ENCODE data around the gene NOXA1.

Gene NOXA1

GRCh38 chr9:137448602-137448962 is 25.4 kb downstream of the NOXA1 start:
- no peaks in the 10 kb centered on the region for H3K9me3 ChIP-seq (ENCODE audit: control insufficient read depth, insufficient read depth, low read depth, low read length)
- peaks cover 0 to 34% of the 10 kb centered on the region in 2 experiments; a peak in 2 of 3 replicates for H3K36me3 ChIP-seq (ENCODE audit: control insufficient read depth in 2 of 2, insufficient read depth in 1 of 2, low read length in 2 of 2)
- CTCF ChIA-PET, result interaction anchor here (0.7 to 1.1 kb wide), 2 partner anchors 26 to 80 kb away, joined by 3 to 4 read pairs; partner anchors contain the start of genes EXD3 and NOXA1
- no peak overlapping the region for H3K27ac ChIP-seq (ENCODE audit: extremely low read depth, low read depth, low read length)
- POLR2A ChIA-PET, result interaction anchor here (1.6 kb wide), 1 partner anchor 25 kb away, joined by 6 read pairs; the partner anchor contains the start of genes EXD3 and NOXA1
- H3K4me3 ChIP-seq (ENCODE audit: low read depth, low read length), result no peak overlapping the region
- no peak for TF ChIP-seq ZSCAN4 (tag by site-specific recombination; IDR thresholded peaks at IDR 0.05)
- TF ChIP-seq ZIC2 (tag by site-specific recombination; IDR thresholded peaks at IDR 0.05), result no peak
- no peak for TF ChIP-seq ZNF558 (tag by site-specific recombination; IDR thresholded peaks at IDR 0.05)
- no peak for TF ChIP-seq ZNF621 (tag by site-specific recombination; IDR thresholded peaks at IDR 0.05)
- TF ChIP-seq, protein P1, sequence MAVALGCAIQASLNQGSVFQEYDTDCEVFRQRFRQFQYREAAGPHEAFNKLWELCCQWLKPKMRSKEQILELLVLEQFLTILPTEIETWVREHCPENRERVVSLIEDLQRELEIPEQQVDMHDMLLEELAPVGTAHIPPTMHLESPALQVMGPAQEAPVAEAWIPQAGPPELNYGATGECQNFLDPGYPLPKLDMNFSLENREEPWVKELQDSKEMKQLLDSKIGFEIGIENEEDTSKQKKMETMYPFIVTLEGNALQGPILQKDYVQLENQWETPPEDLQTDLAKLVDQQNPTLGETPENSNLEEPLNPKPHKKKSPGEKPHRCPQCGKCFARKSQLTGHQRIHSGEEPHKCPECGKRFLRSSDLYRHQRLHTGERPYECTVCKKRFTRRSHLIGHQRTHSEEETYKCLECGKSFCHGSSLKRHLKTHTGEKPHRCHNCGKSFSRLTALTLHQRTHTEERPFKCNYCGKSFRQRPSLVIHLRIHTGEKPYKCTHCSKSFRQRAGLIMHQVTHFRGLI (tag by site-specific recombination; IDR thresholded peaks at IDR 0.05), result no peak
- TF ChIP-seq GLIS2 (tag by site-specific recombination; IDR thresholded peaks at IDR 0.05), result no peak
- no peak for TF ChIP-seq ZNF571 (tag by site-specific recombination; IDR thresholded peaks at IDR 0.05)
- TF ChIP-seq, protein P2, sequence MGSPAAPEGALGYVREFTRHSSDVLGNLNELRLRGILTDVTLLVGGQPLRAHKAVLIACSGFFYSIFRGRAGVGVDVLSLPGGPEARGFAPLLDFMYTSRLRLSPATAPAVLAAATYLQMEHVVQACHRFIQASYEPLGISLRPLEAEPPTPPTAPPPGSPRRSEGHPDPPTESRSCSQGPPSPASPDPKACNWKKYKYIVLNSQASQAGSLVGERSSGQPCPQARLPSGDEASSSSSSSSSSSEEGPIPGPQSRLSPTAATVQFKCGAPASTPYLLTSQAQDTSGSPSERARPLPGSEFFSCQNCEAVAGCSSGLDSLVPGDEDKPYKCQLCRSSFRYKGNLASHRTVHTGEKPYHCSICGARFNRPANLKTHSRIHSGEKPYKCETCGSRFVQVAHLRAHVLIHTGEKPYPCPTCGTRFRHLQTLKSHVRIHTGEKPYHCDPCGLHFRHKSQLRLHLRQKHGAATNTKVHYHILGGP (tag by site-specific recombination; IDR thresholded peaks at IDR 0.05), result no peak
- TF ChIP-seq ZNF626 (tag by site-specific recombination; IDR thresholded peaks at IDR 0.05), result no peak
- no peak for TF ChIP-seq ZNF704 (tag by site-specific recombination; IDR thresholded peaks at IDR 0.05)
- TF ChIP-seq ZNF423 (tag by site-specific recombination; IDR thresholded peaks at IDR 0.05), result no peak
- no peak for TF ChIP-seq ZNF529 (tag by site-specific recombination; IDR thresholded peaks at IDR 0.05; ENCODE audit: insufficient replicate concordance)
- no peak for TF ChIP-seq ZNF48 (tag by site-specific recombination; IDR thresholded peaks at IDR 0.05)
- TF ChIP-seq WT1 (tag by site-specific recombination; IDR thresholded peaks at IDR 0.05), result no peak
- no peak for TF ChIP-seq BCL11B (tag by site-specific recombination; IDR thresholded peaks at IDR 0.05; ENCODE audit: low read depth)
- no peak for TF ChIP-seq ZNF837 (tag by site-specific recombination; IDR thresholded peaks at IDR 0.05)
- TF ChIP-seq ZNF157 (tag by site-specific recombination; IDR thresholded peaks at IDR 0.05), result no peak
- TF ChIP-seq REPIN1 (tag by site-specific recombination; IDR thresholded peaks at IDR 0.05; ENCODE audit: low read depth), result no peak
- TF ChIP-seq ZSCAN30 (tag by site-specific recombination; IDR thresholded peaks at IDR 0.05), result no peak
- TF ChIP-seq, protein P3, sequence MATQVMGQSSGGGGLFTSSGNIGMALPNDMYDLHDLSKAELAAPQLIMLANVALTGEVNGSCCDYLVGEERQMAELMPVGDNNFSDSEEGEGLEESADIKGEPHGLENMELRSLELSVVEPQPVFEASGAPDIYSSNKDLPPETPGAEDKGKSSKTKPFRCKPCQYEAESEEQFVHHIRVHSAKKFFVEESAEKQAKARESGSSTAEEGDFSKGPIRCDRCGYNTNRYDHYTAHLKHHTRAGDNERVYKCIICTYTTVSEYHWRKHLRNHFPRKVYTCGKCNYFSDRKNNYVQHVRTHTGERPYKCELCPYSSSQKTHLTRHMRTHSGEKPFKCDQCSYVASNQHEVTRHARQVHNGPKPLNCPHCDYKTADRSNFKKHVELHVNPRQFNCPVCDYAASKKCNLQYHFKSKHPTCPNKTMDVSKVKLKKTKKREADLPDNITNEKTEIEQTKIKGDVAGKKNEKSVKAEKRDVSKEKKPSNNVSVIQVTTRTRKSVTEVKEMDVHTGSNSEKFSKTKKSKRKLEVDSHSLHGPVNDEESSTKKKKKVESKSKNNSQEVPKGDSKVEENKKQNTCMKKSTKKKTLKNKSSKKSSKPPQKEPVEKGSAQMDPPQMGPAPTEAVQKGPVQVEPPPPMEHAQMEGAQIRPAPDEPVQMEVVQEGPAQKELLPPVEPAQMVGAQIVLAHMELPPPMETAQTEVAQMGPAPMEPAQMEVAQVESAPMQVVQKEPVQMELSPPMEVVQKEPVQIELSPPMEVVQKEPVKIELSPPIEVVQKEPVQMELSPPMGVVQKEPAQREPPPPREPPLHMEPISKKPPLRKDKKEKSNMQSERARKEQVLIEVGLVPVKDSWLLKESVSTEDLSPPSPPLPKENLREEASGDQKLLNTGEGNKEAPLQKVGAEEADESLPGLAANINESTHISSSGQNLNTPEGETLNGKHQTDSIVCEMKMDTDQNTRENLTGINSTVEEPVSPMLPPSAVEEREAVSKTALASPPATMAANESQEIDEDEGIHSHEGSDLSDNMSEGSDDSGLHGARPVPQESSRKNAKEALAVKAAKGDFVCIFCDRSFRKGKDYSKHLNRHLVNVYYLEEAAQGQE (tag by site-specific recombination; IDR thresholded peaks at IDR 0.05), result no peak
- H3K4me1 ChIP-seq (ENCODE audit: control insufficient read depth, insufficient read depth, low read length), result no peaks in the 10 kb centered on the region

Data from HEK293 (cell line).